ENCODE results near the gene TLR1. TPM values are rescaled to one million over a fixed set of nuclear protein-coding genes. Genes with fewer than 3 reads are reported as not detected.
A peak's percentile ranks its signal among the peaks of the same experiment; 100 is the strongest.

The TLR1 gene
- 10 to 100 TPM; 25.6 to 51.5 (median 30.0) TPM for total RNA-seq
- total RNA-seq (2013): 69.8 TPM

DNA sequence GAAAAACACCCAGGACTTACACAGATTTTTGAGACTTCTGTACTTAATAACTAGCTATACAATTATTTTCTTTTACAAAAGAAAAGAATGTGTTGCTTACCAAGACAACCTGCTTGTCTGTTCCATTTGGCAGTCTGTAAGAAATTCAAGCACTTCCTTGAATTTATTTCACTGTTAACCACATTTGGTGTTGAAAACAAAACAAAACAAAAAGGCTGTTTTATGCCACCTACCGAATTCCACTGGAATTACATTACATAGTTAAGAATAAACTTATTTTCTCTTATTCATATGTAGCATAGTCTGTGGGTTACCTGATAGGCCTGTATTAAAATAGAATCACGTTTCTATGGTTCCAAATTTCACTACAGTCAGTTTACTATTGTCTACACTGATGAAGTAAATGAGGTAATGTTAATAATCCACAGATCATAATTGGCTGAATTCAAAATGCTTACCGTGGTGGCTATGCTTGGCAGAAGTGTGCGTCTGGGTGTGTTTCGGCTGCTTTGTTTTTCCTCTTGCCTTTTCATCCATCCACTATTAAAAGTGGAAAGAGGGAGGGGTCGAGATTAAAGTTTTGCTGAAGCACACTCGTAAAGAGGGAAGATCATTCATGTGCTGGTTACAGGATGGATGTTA is at the start of gene TLR1:
TLR1 (minus strand) TSS at position 138 of the 642 bp plus-strand sequence. CDS start 5,960 bp downstream, outside the sequence.
- Mint-ChIP-seq H3K4me1 (peaks cover 41 to 51% of the 10 kb centered on the region in 2 donors), H3K4me3 (peak within 1 kb of the TSS; percentile 99), H3K27me3 (ENCODE audit: low read depth in 2 of 2) (no peaks in the 10 kb centered on the region), H3K27ac (peak within 1 kb of the TSS; percentile 94), H3K36me3 (peaks cover 37% of the 10 kb centered on the region), H3K9me3 (peaks cover 6 to 7% of the 10 kb centered on the region in 2 donors)
- peak within 1 kb of the TSS; percentile 58 for H3K4me3 ChIP-seq (ENCODE audit: low read length)
- peaks cover 28% of the 10 kb centered on the region for H3K9me3 ChIP-seq (ENCODE audit: control insufficient read depth, insufficient read depth, low read length)
- DNase-seq (peak in 1 of 2 donors; percentile 77), ATAC-seq (peak; percentile 82 to 85 (median 83))
- H3K36me3 ChIP-seq (ENCODE audit: control insufficient read depth, insufficient read depth, low read length): peaks cover 31% of the 10 kb centered on the region
- intact Hi-C loops (cut with micrococcal nuclease): loop anchor here (2.0 to 10.0 kb wide), 3 partner anchors 46 to 120 kb away; partner anchors contain the start of gene TLR6
- H3K27me3 ChIP-seq (ENCODE audit: control insufficient read depth, insufficient read depth, low read length): no peaks in the 10 kb centered on the region
- peak within 1 kb of the TSS; percentile 63 for H3K27ac ChIP-seq (ENCODE audit: low read length)
- WGBS (ENCODE audit: insufficient coverage): 41% methylated on average over 3 of the region's 7 CpGs
- TF ChIP-seq CTCF (IDR thresholded peaks at IDR 0.05): peak; percentile 78
- H3K4me1 ChIP-seq (ENCODE audit: control insufficient read depth, insufficient read depth, low read length): peaks cover 32% of the 10 kb centered on the region

- H3K9me3 Mint-ChIP-seq: peaks cover 4 to 5% of the 10 kb centered on the region in 2 donors
- TF ChIP-seq CTCF (IDR thresholded peaks at IDR 0.05): no peak
- peaks cover 12% of the 10 kb centered on the region for H3K36me3 Mint-ChIP-seq
- H3K36me3 ChIP-seq (ENCODE audit: control insufficient read depth, insufficient read depth, low read length): peaks cover 8% of the 10 kb centered on the region
- no peaks in the 10 kb centered on the region for H3K27me3 Mint-ChIP-seq (ENCODE audit: low read depth in 2 of 2)
- ATAC-seq (no peak), DNase-seq (no peak)
- H3K27me3 ChIP-seq (ENCODE audit: control insufficient read depth, insufficient read depth, low read length): no peaks in the 10 kb centered on the region
- peaks cover 0 to 5% of the 10 kb centered on the region in 2 donors for H3K4me1 Mint-ChIP-seq
- no peaks in the 10 kb centered on the region for H3K4me1 ChIP-seq (ENCODE audit: control insufficient read depth, insufficient read depth, low read length)
- no peak overlapping the region for H3K27ac ChIP-seq (ENCODE audit: low read length)
- intact Hi-C loops (cut with micrococcal nuclease): no loop called here
- H3K4me3 Mint-ChIP-seq: no peak overlapping the region
- H3K4me3 ChIP-seq (ENCODE audit: low read length): no peak overlapping the region
- WGBS (ENCODE audit: insufficient coverage): 100% methylated on average over 1 of the region's 3 CpGs
- H3K9me3 ChIP-seq (ENCODE audit: control insufficient read depth, insufficient read depth, low read length): no peaks in the 10 kb centered on the region
- H3K27ac Mint-ChIP-seq: no peak overlapping the region
Observed at GRCh38 chr4:38846015-38846414, 41.4 kb upstream of the TLR1 start.

DNA sequence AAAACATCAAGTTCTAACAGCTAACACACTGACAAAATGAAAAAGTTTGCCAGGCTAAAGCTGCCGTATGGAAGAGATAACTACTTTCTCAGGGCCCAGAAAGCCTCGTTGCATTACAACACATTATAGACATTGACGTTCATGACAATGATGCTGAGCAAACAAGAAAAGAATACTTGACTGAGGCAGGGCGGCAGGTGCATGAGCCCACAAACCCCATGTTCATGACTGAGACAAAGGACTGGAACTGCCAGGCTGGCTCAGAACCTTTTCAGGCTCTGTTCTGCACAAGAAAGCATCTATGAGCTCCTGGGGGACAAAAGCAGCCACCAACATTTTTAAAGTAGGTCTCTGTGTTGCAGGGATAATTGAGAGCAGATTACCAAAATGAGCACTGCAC is 38.4 kb upstream of the TLR1 start:
- intact Hi-C loops (cut with micrococcal nuclease): no loop called here
- no peak for ATAC-seq
- H3K27me3 Mint-ChIP-seq (ENCODE audit: low read depth in 2 of 2): no peaks in the 10 kb centered on the region

More for the DNA sequence above, 38.4 kb upstream of the TLR1 start:
- Mint-ChIP-seq H3K36me3 (no peaks in the 10 kb centered on the region), H3K4me3 (no peak overlapping the region), H3K9me3 (no peaks in the 10 kb centered on the region), H3K4me1 (peaks cover 7 to 14% of the 10 kb centered on the region in 2 donors), H3K27ac (no peak overlapping the region)
- Histone ChIP-seq H3K4me1 (ENCODE audit: control insufficient read depth, insufficient read depth, low read length) (no peaks in the 10 kb centered on the region), H3K27ac (ENCODE audit: low read length) (no peak overlapping the region), H3K36me3 (ENCODE audit: control insufficient read depth, insufficient read depth, low read length) (peaks cover 8% of the 10 kb centered on the region), H3K9me3 (ENCODE audit: control insufficient read depth, insufficient read depth, low read length) (no peaks in the 10 kb centered on the region), H3K4me3 (ENCODE audit: low read length) (no peak overlapping the region), H3K27me3 (ENCODE audit: control insufficient read depth, insufficient read depth, low read length) (no peaks in the 10 kb centered on the region)
- 94% methylated on average over 4 of the region's 4 CpGs for WGBS (ENCODE audit: insufficient coverage)
- DNase-seq: no peak
- TF ChIP-seq CTCF (IDR thresholded peaks at IDR 0.05): no peak

Data from natural killer cell (primary cell).